Mucosa of rectum (tissue), 2 donors: ENCODE results near the gene EMC9.

Experiments used
- H3K27ac ChIP-seq, 2 donors: one replicate each; pipeline ENCODE4 v1.7.0; 2013; ENCODE audit warnings: inconsistent platforms in 2 of 2, low read depth in 2 of 2, low read length in 2 of 2
- H3K27me3 ChIP-seq, 2 donors: one replicate each; pipeline ENCODE4 v1.7.0; 2013; ENCODE audit warnings: low read length in 2 of 2; ENCODE audit not compliant: control insufficient read depth in 2 of 2, insufficient read depth in 2 of 2
- H3K36me3 ChIP-seq, 2 donors: one replicate each; pipeline ENCODE4 v1.7.0; 2013; ENCODE audit warnings: low read length in 2 of 2; ENCODE audit not compliant: control insufficient read depth in 2 of 2, insufficient read depth in 2 of 2
- H3K4me1 ChIP-seq, 2 donors: one replicate each; pipeline ENCODE4 v1.7.0; 2013; ENCODE audit warnings: low read length in 2 of 2, mild to moderate bottlenecking in 1 of 2; ENCODE audit not compliant: control insufficient read depth in 2 of 2, insufficient read depth in 2 of 2
- H3K4me3 ChIP-seq, 2 donors: one replicate each; pipeline ENCODE4 v1.7.0; 2013; ENCODE audit warnings: low read length in 2 of 2
- H3K9ac ChIP-seq, 2 donors: one replicate each; pipeline ENCODE4 v1.7.0; 2013; ENCODE audit warnings: low read length in 2 of 2, low read depth in 1 of 2, mild to moderate bottlenecking in 1 of 2
- H3K9me3 ChIP-seq, 2 donors: one replicate each; pipeline ENCODE4 v1.7.0; 2013; ENCODE audit warnings: low read length in 2 of 2; ENCODE audit not compliant: control insufficient read depth in 2 of 2
- donor health status: healthy.
- donor health status: Normal muscosa, but diverticular disease.

The EMC9 gene

GRCh38 chr14:24139272-24139934, 2.0 kb downstream of the EMC9 start:
- H3K4me3 ChIP-seq = peak overlapping the region in 1 of 2 donors; percentile 32
- no peaks in the 10 kb centered on the region for H3K27me3 ChIP-seq
- H3K27ac ChIP-seq = no peak overlapping the region
- peaks cover 31 to 34% of the 10 kb centered on the region in 2 donors for H3K4me1 ChIP-seq
- H3K9me3 ChIP-seq = no peaks in the 10 kb centered on the region
- peaks cover 35 to 39% of the 10 kb centered on the region in 2 donors for H3K36me3 ChIP-seq
- no peak overlapping the region for H3K9ac ChIP-seq

- H3K9ac ChIP-seq = no peak overlapping the region
- H3K4me3 ChIP-seq = no peak overlapping the region
- H3K36me3 ChIP-seq = peaks cover 28 to 32% of the 10 kb centered on the region in 2 donors
- no peaks in the 10 kb centered on the region for H3K27me3 ChIP-seq
- H3K4me1 ChIP-seq = peaks cover 31 to 34% of the 10 kb centered on the region in 2 donors
- no peaks in the 10 kb centered on the region for H3K9me3 ChIP-seq
- H3K27ac ChIP-seq = no peak overlapping the region
These were observed 2.8 kb downstream of the EMC9 start for GRCh38 chr14:24138396-24139271.

- H3K9ac ChIP-seq = no peak overlapping the region
- H3K36me3 ChIP-seq = peaks cover 23 to 25% of the 10 kb centered on the region in 2 donors
- no peaks in the 10 kb centered on the region for H3K27me3 ChIP-seq
- H3K27ac ChIP-seq = peak overlapping the region in 1 of 2 donors; percentile 16
- H3K9me3 ChIP-seq = no peaks in the 10 kb centered on the region
- peak overlapping the region; percentile 83 to 92 for H3K4me3 ChIP-seq
- H3K4me1 ChIP-seq = peaks cover 28 to 31% of the 10 kb centered on the region in 2 donors
These were observed 3.6 kb downstream of the EMC9 start for GRCh38 chr14:24137529-24138395.

- peaks cover 22 to 27% of the 10 kb centered on the region in 2 donors for H3K4me1 ChIP-seq
- H3K9me3 ChIP-seq = no peaks in the 10 kb centered on the region
These were observed 4.5 kb downstream of the EMC9 start for GRCh38 chr14:24136684-24137528.

GRCh38 chr14:24135834-24136683, 5.3 kb downstream of the EMC9 start, which contains the start of gene PSME1:
TSS of gene PSME1 (plus strand) at chr14:24136194. CDS start at chr14:24136263, 69 bp downstream.
- Histone ChIP-seq H3K9ac (peak within 1 kb of the TSS; percentile 86 to 94), H3K4me3 (peak within 1 kb of the TSS; percentile 85 to 92), H3K4me1 (peaks cover 19 to 24% of the 10 kb centered on the region in 2 donors), H3K27ac (peak within 1 kb of the TSS; percentile 87 to 91), H3K36me3 (peaks cover 23 to 25% of the 10 kb centered on the region in 2 donors), H3K9me3 (no peaks in the 10 kb centered on the region), H3K27me3 (no peaks in the 10 kb centered on the region)

More at GRCh38 chr14:24136684-24137528, 4.5 kb downstream of the EMC9 start:
- Histone ChIP-seq H3K27me3 (no peaks in the 10 kb centered on the region), H3K9ac (peak overlapping the region; percentile 86 to 94), H3K36me3 (peaks cover 23 to 25% of the 10 kb centered on the region in 2 donors), H3K4me3 (peak overlapping the region; percentile 83 to 92), H3K27ac (peak overlapping the region; percentile 87 to 91)

GRCh38 chr14:24135584-24135833, 5.9 kb downstream of the EMC9 start:
- Histone ChIP-seq H3K4me1 (peaks cover 19 to 22% of the 10 kb centered on the region in 2 donors), H3K9ac (peak overlapping the region; percentile 79 to 81), H3K4me3 (peak overlapping the region; percentile 85 to 92), H3K9me3 (no peaks in the 10 kb centered on the region), H3K27me3 (no peaks in the 10 kb centered on the region), H3K27ac (peak overlapping the region; percentile 81 to 91), H3K36me3 (peaks cover 23 to 25% of the 10 kb centered on the region in 2 donors)

GRCh38 chr14:24133735-24134134, 7.7 kb downstream of the EMC9 start:
- H3K9me3 ChIP-seq = no peaks in the 10 kb centered on the region
- peaks cover 15 to 18% of the 10 kb centered on the region in 2 donors for H3K4me1 ChIP-seq
- no peak overlapping the region for H3K9ac ChIP-seq
- H3K27me3 ChIP-seq = no peaks in the 10 kb centered on the region
- H3K4me3 ChIP-seq = no peak overlapping the region
- peaks cover 14 to 16% of the 10 kb centered on the region in 2 donors for H3K36me3 ChIP-seq
- no peak overlapping the region for H3K27ac ChIP-seq

GRCh38 chr14:24132976-24133375, 8.4 kb downstream of the EMC9 start:
- no peak overlapping the region for H3K27ac ChIP-seq
- H3K36me3 ChIP-seq = peaks cover 8 to 9% of the 10 kb centered on the region in 2 donors
- no peak overlapping the region for H3K9ac ChIP-seq
- H3K4me1 ChIP-seq = peaks cover 15% of the 10 kb centered on the region in 2 donors
- no peaks in the 10 kb centered on the region for H3K9me3 ChIP-seq
- no peaks in the 10 kb centered on the region for H3K27me3 ChIP-seq
- H3K4me3 ChIP-seq = no peak overlapping the region
